ENCODE measurements around the gene PLAAT2.
"Not testable (repeated sequence)": the region's sequence is repeated elsewhere in the genome, so short reads cannot be mapped to it uniquely, and the experiment has no call there.

The PLAAT2 gene

GRCh38 chr11:63563201-63564055 is at the start of gene PLAAT2:
PLAAT2 (minus strand) TSS chr11:63563379; CDS start chr11:63563324, 55 bp downstream.
- no peak for DNase-seq (ENCODE audit: low spot score)

GRCh38 chr11:63612181-63612580 is 49.0 kb upstream of the PLAAT2 start:
- DNase-seq (ENCODE audit: low spot score) = no peak

- DNase-seq (ENCODE audit: low spot score) = no peak
Observed at GRCh38 chr11:63611395-63611747, 48.2 kb upstream of the PLAAT2 start.

- DNase-seq (ENCODE audit: low spot score) = no peak
Observed at GRCh38 chr11:63610604-63611394, 47.6 kb upstream of the PLAAT2 start.

- no peak for DNase-seq (ENCODE audit: low spot score)
Observed at GRCh38 chr11:63609971-63610580, 46.9 kb upstream of the PLAAT2 start.

GRCh38 chr11:63609536-63609935 is 46.4 kb upstream of the PLAAT2 start:
- no peak for DNase-seq (ENCODE audit: low spot score)

GRCh38 chr11:63608353-63609345 is 45.5 kb upstream of the PLAAT2 start:
- no peak for DNase-seq (ENCODE audit: low spot score)

- DNase-seq (ENCODE audit: low spot score) = no peak
Observed at GRCh38 chr11:63603180-63603518, 40.0 kb upstream of the PLAAT2 start.

GRCh38 chr11:63602290-63603179 is 39.4 kb upstream of the PLAAT2 start:
- DNase-seq (ENCODE audit: low spot score) = not testable (repeated sequence)

GRCh38 chr11:63599211-63600122 is 36.3 kb upstream of the PLAAT2 start:
- DNase-seq (ENCODE audit: low spot score) = no peak

GRCh38 chr11:63598556-63598955 is 35.4 kb upstream of the PLAAT2 start:
- DNase-seq (ENCODE audit: low spot score) = no peak

- no peak for DNase-seq (ENCODE audit: low spot score)
Observed at GRCh38 chr11:63595296-63595695, 32.1 kb upstream of the PLAAT2 start.

GRCh38 chr11:63592975-63593395 is 29.8 kb upstream of the PLAAT2 start:
- no peak for DNase-seq (ENCODE audit: low spot score)

GRCh38 chr11:63590024-63590788 is 27.0 kb upstream of the PLAAT2 start:
- no peak for DNase-seq (ENCODE audit: low spot score)

- no peak for DNase-seq (ENCODE audit: low spot score)
Observed at GRCh38 chr11:63589000-63589399, 25.8 kb upstream of the PLAAT2 start.

- DNase-seq (ENCODE audit: low spot score) = no peak
Observed at GRCh38 chr11:63586451-63587166, 23.4 kb upstream of the PLAAT2 start.

- no peak for DNase-seq (ENCODE audit: low spot score)
Observed at GRCh38 chr11:63583357-63583677, 20.1 kb upstream of the PLAAT2 start.

- not testable (repeated sequence) for DNase-seq (ENCODE audit: low spot score)
Observed at GRCh38 chr11:63581224-63581623, 18.0 kb upstream of the PLAAT2 start.

Data from D341Med (cell line).